IPS DF 6.9 (cell line): ENCODE measurements around the gene SEPHS1.
"Not testable (repeated sequence)": the region's sequence is repeated elsewhere in the genome, so short reads cannot be mapped to it uniquely, and the experiment has no call there.

Experiments
- DNase-seq: peaks from one replicate; pipeline ENCODE4 v3.0.0-alpha.2; 2013; ENCODE audit warnings: low read depth, low spot score
- H3K27ac ChIP-seq: one replicate; pipeline ENCODE4 v1.5.1; 2013; ENCODE audit warnings: low read length, control low read depth
- H3K27me3 ChIP-seq: 2 replicates; pipeline ENCODE4 v1.6.1; 2013; ENCODE audit warnings: mild to moderate bottlenecking, low read length; ENCODE audit not compliant: control insufficient read depth, insufficient read depth
- H3K36me3 ChIP-seq: 2 replicates; pipeline ENCODE4 v1.6.1; 2013; ENCODE audit warnings: low read length; ENCODE audit not compliant: control insufficient read depth, insufficient read depth
- H3K4me1 ChIP-seq: 2 replicates; pipeline ENCODE4 v1.6.1; 2013; ENCODE audit warnings: low read length; ENCODE audit not compliant: control insufficient read depth, insufficient read depth
- H3K4me3 ChIP-seq: 2 replicates; pipeline ENCODE4 v1.5.1; 2013; ENCODE audit warnings: mild to moderate bottlenecking, low read length
- H3K9me3 ChIP-seq: 2 replicates; pipeline ENCODE4 v1.6.1; 2013; ENCODE audit warnings: low read length, inconsistent platforms; ENCODE audit not compliant: control insufficient read depth, insufficient read depth
- WGBS: extraction: QIAGEN DNeasy Blood & Tissue Kit; methylation state at CpG from one replicate; pipeline ENCODE4 v1.1.7; 2013; ENCODE audit warnings: mixed read lengths, missing lambda C conversion rate; ENCODE audit not compliant: insufficient read length, insufficient coverage; 5-methylcytosine and 5-hydroxymethylcytosine counted together

The SEPHS1 gene

GRCh38 chr10:13382703-13383398, 34.8 kb upstream of the SEPHS1 start:
- no peak for DNase-seq
- no CpG with 5 or more reads among the region's 23 CpGs for WGBS
- H3K9me3 ChIP-seq = no peaks in the 10 kb centered on the region
- H3K27me3 ChIP-seq = no peaks in the 10 kb centered on the region
- H3K4me3 ChIP-seq = peak overlapping the region; percentile 9; the same call in 1 of the 2 replicates
- H3K36me3 ChIP-seq = no peaks in the 10 kb centered on the region
- no peak overlapping the region for H3K27ac ChIP-seq
- H3K4me1 ChIP-seq = no peaks in the 10 kb centered on the region

GRCh38 chr10:13379061-13379460, 31.0 kb upstream of the SEPHS1 start:
- H3K27me3 ChIP-seq, DNase-seq: not testable (repeated sequence)

GRCh38 chr10:13376746-13377145, 28.7 kb upstream of the SEPHS1 start:
- Histone ChIP-seq H3K36me3 (no peaks in the 10 kb centered on the region), H3K4me3 (no peak overlapping the region), H3K27me3 (no peaks in the 10 kb centered on the region), H3K27ac (no peak overlapping the region), H3K4me1 (no peaks in the 10 kb centered on the region), H3K9me3 (no peaks in the 10 kb centered on the region)
- DNase-seq = no peak
- WGBS = no CpG with 5 or more reads among the region's 6 CpGs

More at GRCh38 chr10:13379061-13379460, 31.0 kb upstream of the SEPHS1 start:
- not testable (repeated sequence) for H3K27ac ChIP-seq, H3K9me3 ChIP-seq, H3K4me3 ChIP-seq, H3K4me1 ChIP-seq, H3K36me3 ChIP-seq
- no CpG with 5 or more reads among the region's 4 CpGs for WGBS

GRCh38 chr10:13376297-13376696, 28.2 kb upstream of the SEPHS1 start:
- Histone ChIP-seq H3K36me3 (no peaks in the 10 kb centered on the region), H3K4me3 (no peak overlapping the region), H3K27ac (no peak overlapping the region), H3K9me3 (no peaks in the 10 kb centered on the region), H3K4me1 (no peaks in the 10 kb centered on the region), H3K27me3 (no peaks in the 10 kb centered on the region)
- DNase-seq = no peak
- no CpG with 5 or more reads among the region's 6 CpGs for WGBS

GRCh38 chr10:13375791-13376190, 27.7 kb upstream of the SEPHS1 start:
- no peaks in the 10 kb centered on the region for H3K36me3 ChIP-seq
- no peak for DNase-seq
- no CpG with 5 or more reads among the region's 2 CpGs for WGBS
- H3K9me3 ChIP-seq = no peaks in the 10 kb centered on the region
- H3K4me3 ChIP-seq = no peak overlapping the region
- no peak overlapping the region for H3K27ac ChIP-seq
- H3K4me1 ChIP-seq = no peaks in the 10 kb centered on the region
- H3K27me3 ChIP-seq = no peaks in the 10 kb centered on the region

- no peak overlapping the region for H3K27ac ChIP-seq
- no peaks in the 10 kb centered on the region for H3K4me1 ChIP-seq
- no peaks in the 10 kb centered on the region for H3K9me3 ChIP-seq
- DNase-seq = no peak
- no peaks in the 10 kb centered on the region for H3K36me3 ChIP-seq
- no peaks in the 10 kb centered on the region for H3K27me3 ChIP-seq
- WGBS = no CpG with 5 or more reads among the region's 2 CpGs
- H3K4me3 ChIP-seq = no peak overlapping the region
Measured at GRCh38 chr10:13373644-13374043, 25.6 kb upstream of the SEPHS1 start.

GRCh38 chr10:13372524-13372923, 24.4 kb upstream of the SEPHS1 start:
- Histone ChIP-seq H3K9me3 (no peaks in the 10 kb centered on the region), H3K36me3 (no peaks in the 10 kb centered on the region), H3K27me3 (no peaks in the 10 kb centered on the region), H3K4me1 (no peaks in the 10 kb centered on the region), H3K4me3 (no peak overlapping the region), H3K27ac (no peak overlapping the region)
- DNase-seq = no peak
- no CpG with 5 or more reads among the region's 5 CpGs for WGBS

- Histone ChIP-seq H3K4me3 (no peak overlapping the region), H3K36me3 (no peaks in the 10 kb centered on the region), H3K27ac (no peak overlapping the region), H3K9me3 (no peaks in the 10 kb centered on the region), H3K4me1 (no peaks in the 10 kb centered on the region), H3K27me3 (no peaks in the 10 kb centered on the region)
- WGBS = no CpG with 5 or more reads among the region's 6 CpGs
- no peak for DNase-seq
Measured at GRCh38 chr10:13371897-13372470, 23.9 kb upstream of the SEPHS1 start.

- H3K36me3 ChIP-seq = no peaks in the 10 kb centered on the region
- WGBS = no CpG with 5 or more reads among the region's 4 CpGs
Measured at GRCh38 chr10:13366891-13367290, 18.8 kb upstream of the SEPHS1 start.

GRCh38 chr10:13365831-13366230, 17.7 kb upstream of the SEPHS1 start:
- no peaks in the 10 kb centered on the region for H3K27me3 ChIP-seq
- no peaks in the 10 kb centered on the region for H3K4me1 ChIP-seq
- no peaks in the 10 kb centered on the region for H3K36me3 ChIP-seq
- DNase-seq = no peak
- no peak overlapping the region for H3K27ac ChIP-seq
- H3K4me3 ChIP-seq = no peak overlapping the region
- WGBS = no CpG with 5 or more reads among the region's 6 CpGs
- H3K9me3 ChIP-seq = no peaks in the 10 kb centered on the region

More at GRCh38 chr10:13366891-13367290, 18.8 kb upstream of the SEPHS1 start:
- no peaks in the 10 kb centered on the region for H3K4me1 ChIP-seq
- DNase-seq = no peak
- no peaks in the 10 kb centered on the region for H3K27me3 ChIP-seq
- H3K9me3 ChIP-seq = no peaks in the 10 kb centered on the region
- H3K27ac ChIP-seq = no peak overlapping the region
- no peak overlapping the region for H3K4me3 ChIP-seq

- Histone ChIP-seq H3K36me3 (no peaks in the 10 kb centered on the region), H3K4me1 (no peaks in the 10 kb centered on the region), H3K27me3 (no peaks in the 10 kb centered on the region), H3K4me3 (no peak overlapping the region), H3K27ac (no peak overlapping the region), H3K9me3 (no peaks in the 10 kb centered on the region)
- DNase-seq = no peak
- WGBS = no CpG with 5 or more reads among the region's 5 CpGs
Measured at GRCh38 chr10:13365243-13365642, 17.1 kb upstream of the SEPHS1 start.
